ENCODE data around the gene CABP4. TPM values are rescaled to one million over a fixed set of nuclear protein-coding genes. Genes with fewer than 3 reads are reported as not detected.

Gene CABP4
- total RNA-seq, 1 experiment from 2014 or later, result not detected

- H4K20me1 ChIP-seq (ENCODE audit: insufficient read depth), result no peaks in the 10 kb centered on the region
- H3K9me2 ChIP-seq (ENCODE audit: insufficient read depth), result no peaks in the 10 kb centered on the region
- no peaks in the 10 kb centered on the region for H3K27me3 ChIP-seq (ENCODE audit: insufficient read depth, low read length)
- ChIA-PET POLR2A (no interaction called here), CTCF (no interaction called here), RAD21 (ENCODE audit: low non-redundant PET in 1 of 2, low total read pairs in 2 of 2, uncharacterized antibody in 2 of 2, unreplicated experiment in 2 of 2) (no interaction called here)
- no peaks in the 10 kb centered on the region for H3K9me3 ChIP-seq (ENCODE audit: control insufficient read depth in 1 of 2, insufficient read depth in 1 of 2, low read depth in 1 of 2, low read length in 2 of 2)
- no peaks in the 10 kb centered on the region for H3K36me3 ChIP-seq (ENCODE audit: control insufficient read depth in 1 of 2, insufficient read depth in 2 of 2, low read length in 2 of 2)
- no peak for DNase-seq (ENCODE audit: low read depth, low spot score)
- intact Hi-C loops (cut with micrococcal nuclease), result no loop called here
- no peak within 1 kb of the TSS for H3K4me3 ChIP-seq (replicated peaks in 1 of 2; ENCODE audit: low read depth in 1 of 2, low read length in 2 of 2)
- no peak for ATAC-seq
- H3K4me1 ChIP-seq (ENCODE audit: control insufficient read depth in 1 of 2, insufficient read depth in 2 of 2, low read length in 2 of 2), result no peaks in the 10 kb centered on the region
- no peak within 1 kb of the TSS for H3K9ac ChIP-seq (ENCODE audit: low read length)
- H3K4me2 ChIP-seq (ENCODE audit: low read length), result no peak within 1 kb of the TSS
- BruUV-seq (replicated peaks), result no TSS peak
- H3K79me2 ChIP-seq (ENCODE audit: insufficient read depth, low read length), result no peaks in the 10 kb centered on the region
- TF ChIP-seq RAD21 (IDR thresholded peaks at IDR 0.05; ENCODE audit: low read depth), result no peak
- no peak for TF ChIP-seq ATF3 (IDR thresholded peaks at IDR 0.05)
- TF ChIP-seq SRF (IDR thresholded peaks at IDR 0.05; ENCODE audit: low read depth), result no peak
- no peak for TF ChIP-seq CTCF (IDR thresholded peaks at IDR 0.05 in 2 of 3, conservative IDR thresholded peaks at IDR 0.05 in 1 of 3; ENCODE audit: borderline replicate concordance in 1 of 3, insufficient read depth in 1 of 3, low read depth in 2 of 3, low read length in 2 of 3)
- no peak for TF ChIP-seq SIN3A (IDR thresholded peaks at IDR 0.05; ENCODE audit: low read depth)
- TF ChIP-seq EGR1 (IDR thresholded peaks at IDR 0.05; ENCODE audit: low read depth), result no peak
- TF ChIP-seq JUND (IDR thresholded peaks at IDR 0.05), result no peak
- no peak for TF ChIP-seq FOSL1 (IDR thresholded peaks at IDR 0.05; ENCODE audit: low read depth)
- no peak for TF ChIP-seq POLR2A (IDR thresholded peaks at IDR 0.05; ENCODE audit: borderline replicate concordance, extremely low read depth, insufficient read depth, insufficient read length)
- no peak for TF ChIP-seq EZH2phosphoT487 (IDR thresholded peaks at IDR 0.05; ENCODE audit: borderline replicate concordance)
- no peak within 1 kb of the TSS; the same call in 1 of the 2 replicates for H3K27ac ChIP-seq (ENCODE audit: low read depth, low read length)
- H2AFZ ChIP-seq (ENCODE audit: low read depth, low read length, poor library complexity, severe bottlenecking), result no peak within 1 kb of the TSS
Measured at GRCh38 chr11:67452141-67452952, 2.8 kb upstream of the CABP4 start, which contains the start of gene GPR152. Gene GPR152 (minus strand): TSS chr11:67452729. CDS start chr11:67452724, 5 bp downstream.

Data from HCT116 (cell line).